B cell (primary cell): Measurements from ENCODE around the gene CADM2. TPM values are rescaled to one million over a fixed set of nuclear protein-coding genes. Genes with fewer than 3 reads are reported as not detected.

Source experiments
- ATAC-seq: fragments of 200-7000 bp; cut with Tn5 transposase; one replicate; pipeline ENCODE4 v1.10.0; 2021; ENCODE audit warnings: low read depth, mild to moderate bottlenecking, moderate number of reproducible peaks, moderate library complexity
- CTCF ChIA-PET: fragments of 350-600 bp; sonication (Branson Sonifier 250); formaldehyde crosslinking; loops from one replicate; lab custom pipeline; 2021; ENCODE audit warnings: antibody characterized with exemption, inconsistent platforms; lab: Charles Lee
- POLR2A ChIA-PET: fragments of 350-600 bp; sonication (Branson Sonifier 250); formaldehyde crosslinking; loops from one replicate; lab custom pipeline; 2021; ENCODE audit warnings: antibody characterized with exemption; lab: Charles Lee
- DNase-seq: peaks from one replicate; pipeline ENCODE4 v3.0.0; 2013
- H2AFZ ChIP-seq: 2 replicates; pipeline ENCODE4 v1.6.1; 2012; ENCODE audit warnings: mild to moderate bottlenecking, low read depth, low read length; ENCODE audit not compliant: insufficient read depth, poor library complexity, severe bottlenecking
- H3K27ac ChIP-seq, 2 donors: 1 replicate in 1 of 2; 2 replicates in 1 of 2; pipeline ENCODE4 v1.5.1; 2012 to 2013; ENCODE audit warnings: low read length in 2 of 2, mild to moderate bottlenecking in 2 of 2, moderate library complexity in 1 of 2
- H3K27me3 ChIP-seq, 4 experiments: fragments of 200-600 bp in 1 of 4; sonication (generic) in 1 of 4; replicated peaks in 1 of 4; 1 replicate in 2 of 4; 2 replicates in 2 of 4; pipeline versions ENCODE4 v1.6.1 to v1.7.0; 2013 to 2016; ENCODE audit warnings: low read length in 3 of 4, mild to moderate bottlenecking in 2 of 4, mixed read lengths in 1 of 4, moderate library complexity in 1 of 4; ENCODE audit not compliant: insufficient read depth in 4 of 4, control insufficient read depth in 3 of 4; ENCODE audit errors: control extremely low read depth in 1 of 4
- H3K36me3 ChIP-seq, 2 experiments: replicated peaks in 1 of 2; 1 replicate in 1 of 2; 2 replicates in 1 of 2; pipeline versions ENCODE4 v1.6.1 to v1.7.1; 2013; ENCODE audit warnings: low read length in 1 of 2; ENCODE audit not compliant: insufficient read depth in 2 of 2, control insufficient read depth in 1 of 2; ENCODE audit errors: control extremely low read depth in 1 of 2, extremely low read depth in 1 of 2
- H3K4me1 ChIP-seq, 2 donors: fragments of 200-600 bp in 1 of 2; sonication (generic) in 1 of 2; 1 replicate in 1 of 2; 2 replicates in 1 of 2; pipeline versions ENCODE4 v1.5.1 to v1.6.1; 2013 to 2017; ENCODE audit warnings: low read length in 2 of 2; ENCODE audit not compliant: control insufficient read depth in 2 of 2, insufficient read depth in 2 of 2
- H3K4me2 ChIP-seq: replicated peaks from 2 replicates; pipeline ENCODE3; 2012; ENCODE audit warnings: mild to moderate bottlenecking, low read depth, low read length; ENCODE audit not compliant: poor library complexity, severe bottlenecking
- H3K4me3 ChIP-seq, 5 experiments: fragments of 200-600 bp in 1 of 5; sonication (generic) in 1 of 5; 1 replicate in 3 of 5; 2 replicates in 2 of 5; pipeline versions ENCODE4 v1.5.1 to v1.7.0; 2011 to 2016; ENCODE audit warnings: low read length in 4 of 5, mild to moderate bottlenecking in 4 of 5, low read depth in 2 of 5, control low read depth in 1 of 5, moderate library complexity in 1 of 5; ENCODE audit not compliant: insufficient read depth in 1 of 5; ENCODE audit errors: control extremely low read depth in 1 of 5, extremely low read depth in 1 of 5
- H3K79me2 ChIP-seq: fragments of 200-600 bp; sonication (generic); one replicate; pipeline ENCODE4 v1.6.0; 2016; ENCODE audit warnings: low read length; ENCODE audit not compliant: control insufficient read depth, insufficient read depth
- H3K9ac ChIP-seq: fragments of 200-600 bp; sonication (generic); 2 replicates; pipeline ENCODE4 v1.6.1; 2017; ENCODE audit warnings: mild to moderate bottlenecking, low read length, moderate library complexity
- H3K9me3 ChIP-seq, 3 donors: one replicate each; pipeline versions ENCODE4 v1.6.1 to v1.7.1; 2013; ENCODE audit warnings: low read length in 2 of 3; ENCODE audit not compliant: control insufficient read depth in 2 of 3, insufficient read depth in 1 of 3; ENCODE audit errors: control extremely low read depth in 1 of 3
- H4K20me1 ChIP-seq: 2 replicates; pipeline ENCODE4 v1.6.0; 2012; ENCODE audit warnings: mild to moderate bottlenecking, low read length; ENCODE audit not compliant: insufficient read depth, control insufficient read depth, poor library complexity, severe bottlenecking
- H3K27ac Mint-ChIP-seq: one replicate; pipeline ENCODE4 v1.8.0; 2021; ENCODE audit warnings: mixed read lengths
- H3K27me3 Mint-ChIP-seq: one replicate; pipeline ENCODE4 v1.8.0; 2021; ENCODE audit warnings: mixed read lengths
- H3K4me1 Mint-ChIP-seq: one replicate; pipeline ENCODE4 v1.8.0; 2021; ENCODE audit warnings: mixed read lengths
- H3K4me3 Mint-ChIP-seq: one replicate; pipeline ENCODE4 v1.8.0; 2021; ENCODE audit warnings: mixed read lengths
- H3K9me3 Mint-ChIP-seq: one replicate; pipeline ENCODE4 v1.8.0; 2022; ENCODE audit warnings: mixed read lengths; ENCODE audit not compliant: insufficient read depth
- CTCF ChIP-seq: fragments of 200-600 bp; IDR thresholded peaks from one replicate; pipeline ENCODE4 v1.8.0; 2022; ENCODE audit warnings: antibody characterized with exemption, mild to moderate bottlenecking
- EZH2 ChIP-seq: IDR thresholded peaks from 2 replicates; pipeline ENCODE4 v1.6.1; 2012; ENCODE audit warnings: borderline replicate concordance, low read depth, mild to moderate bottlenecking, moderate library complexity, low read length; ENCODE audit not compliant: insufficient read depth, poor library complexity, severe bottlenecking
- WGBS: methylation state at CpG from one replicate; pipeline ENCODE4 v1.1.5; 2013; ENCODE audit warnings: missing lambda C conversion rate; ENCODE audit not compliant: insufficient coverage; 5-methylcytosine and 5-hydroxymethylcytosine counted together
- intact Hi-C: fragments of 100-400 bp; cut with micrococcal nuclease; formaldehyde crosslinking; loops from one replicate; pipeline ENCODE4 v1.10.0; 2022
- polyA plus RNA-seq: library from polyadenylated mRNA; depleted of rRNA; stranded (reverse); fragments of >200 nt; gene quantifications from 2 replicates; pipeline ENCODE4 v1.2.3, GENCODE V29; 2012
- total RNA-seq, 2 donors: library from RNA; stranded (reverse); fragments of 120-200 nt in 1 of 2; gene quantifications; 1 replicate in 1 of 2; 2 replicates in 1 of 2; pipeline versions ENCODE4 v1.2.3 to v1.2.4, GENCODE V29; 2013 to 2022

CADM2 gene
- total and polyA plus RNA-seq, 2 donors (not counting 1 experiment from before 2014, with no cell fraction given): 0.10 to 0.37 TPM

DNA sequence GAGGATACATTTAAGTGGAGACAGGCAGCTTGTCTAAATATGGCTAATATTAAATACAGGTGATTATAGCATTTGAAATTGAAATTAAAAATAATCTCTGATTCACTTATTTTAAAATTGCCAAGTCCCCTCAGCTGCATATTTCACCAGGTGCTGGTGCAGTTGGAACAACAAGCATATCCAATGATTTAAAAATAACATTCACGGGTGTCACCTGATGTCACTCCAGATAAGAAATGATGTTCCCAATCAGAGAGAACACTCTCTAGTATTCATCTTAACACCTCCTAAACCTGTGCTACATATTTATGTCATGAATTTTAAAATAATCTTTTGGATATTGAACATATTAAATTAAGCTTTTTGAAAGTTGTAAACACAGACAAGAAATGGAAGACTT is 249.9 kb downstream of the CADM2 start:
- Histone ChIP-seq H3K4me3 (no peak overlapping the region), H3K9ac (no peak overlapping the region), H4K20me1 (no peaks in the 10 kb centered on the region), H3K27ac (no peak overlapping the region), H3K27me3 (no peaks in the 10 kb centered on the region), H3K36me3 (no peaks in the 10 kb centered on the region), H2AFZ (no peak overlapping the region), H3K9me3 (no peaks in the 10 kb centered on the region), H3K79me2 (no peaks in the 10 kb centered on the region), H3K4me2 (no peak overlapping the region), H3K4me1 (no peaks in the 10 kb centered on the region)
- Mint-ChIP-seq H3K27ac (no peak overlapping the region), H3K27me3 (no peaks in the 10 kb centered on the region), H3K4me1 (no peaks in the 10 kb centered on the region), H3K4me3 (no peak overlapping the region), H3K9me3 (peaks cover 4% of the 10 kb centered on the region)
- ChIA-PET CTCF (no interaction called here), POLR2A (no interaction called here)
- DNase-seq (no peak), ATAC-seq (no peak)
- intact Hi-C loops: no loop called here
- WGBS: no CpG with 5 or more reads among the region's 1 CpG
- TF ChIP-seq EZH2 (no peak), CTCF (no peak)

DNA sequence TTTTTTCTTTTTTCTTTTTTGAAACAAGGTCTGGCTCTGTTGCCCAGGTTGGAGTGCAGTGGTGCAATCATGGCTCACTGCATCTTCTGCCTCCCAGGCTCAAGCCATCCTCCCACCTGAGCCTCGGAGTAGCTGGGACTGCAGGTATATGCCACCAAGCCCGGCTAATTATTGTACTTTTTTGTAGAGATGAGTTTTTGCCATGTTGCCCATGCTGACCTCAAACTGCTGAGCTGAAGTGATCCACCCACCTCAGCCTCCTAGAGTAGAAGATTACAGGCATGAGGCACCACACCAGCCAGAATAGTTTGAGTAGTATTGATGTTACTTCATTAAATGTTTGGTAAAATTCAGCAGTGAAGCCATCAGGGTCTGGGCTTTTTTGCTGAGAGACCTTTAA is 251.8 kb downstream of the CADM2 start:
- H3K4me1 Mint-ChIP-seq: no peaks in the 10 kb centered on the region
- H3K79me2 ChIP-seq: no peaks in the 10 kb centered on the region
- DNase-seq (no peak), ATAC-seq (no peak)
- no peak overlapping the region for H3K4me3 Mint-ChIP-seq
- no peak overlapping the region for H3K27ac ChIP-seq
- no peaks in the 10 kb centered on the region for H3K4me1 ChIP-seq
- H3K4me2 ChIP-seq: no peak overlapping the region
- TF ChIP-seq EZH2: no peak
- TF ChIP-seq CTCF: no peak
- ChIA-PET POLR2A (no interaction called here), CTCF (no interaction called here)
- no peak overlapping the region for H3K9ac ChIP-seq
- no peaks in the 10 kb centered on the region for H3K27me3 Mint-ChIP-seq
- peaks cover 0 to 10% (median 0%) of the 10 kb centered on the region in 3 donors for H3K9me3 ChIP-seq
- intact Hi-C loops: no loop called here
- no peaks in the 10 kb centered on the region for H3K27me3 ChIP-seq
- H3K36me3 ChIP-seq: no peaks in the 10 kb centered on the region
- WGBS: no CpG with 5 or more reads among the region's 2 CpGs
- no peak overlapping the region for H3K4me3 ChIP-seq
- H2AFZ ChIP-seq: no peak overlapping the region
- no peak overlapping the region for H3K27ac Mint-ChIP-seq
- peaks cover 5% of the 10 kb centered on the region for H3K9me3 Mint-ChIP-seq
- H4K20me1 ChIP-seq: no peaks in the 10 kb centered on the region
